HG02642 (cell line): ENCODE results near the gene OSTF1.
A peak's percentile ranks its signal among the peaks of the same experiment; 100 is the strongest.

Experiments
- ATAC-seq: cut with Tn5 transposase; IDR thresholded peaks from one replicate; pipeline ENCODE4 v1.9.1; 2021; ENCODE audit warnings: mild to moderate bottlenecking; ENCODE audit not compliant: unreplicated experiment, poor library complexity

The OSTF1 gene

GRCh38 chr9:75152416-75152815 is 64.1 kb downstream of the OSTF1 start:
- ATAC-seq, result no peak

- no peak for ATAC-seq
Observed at GRCh38 chr9:75156858-75157257, 68.5 kb downstream of the OSTF1 start.

DNA sequence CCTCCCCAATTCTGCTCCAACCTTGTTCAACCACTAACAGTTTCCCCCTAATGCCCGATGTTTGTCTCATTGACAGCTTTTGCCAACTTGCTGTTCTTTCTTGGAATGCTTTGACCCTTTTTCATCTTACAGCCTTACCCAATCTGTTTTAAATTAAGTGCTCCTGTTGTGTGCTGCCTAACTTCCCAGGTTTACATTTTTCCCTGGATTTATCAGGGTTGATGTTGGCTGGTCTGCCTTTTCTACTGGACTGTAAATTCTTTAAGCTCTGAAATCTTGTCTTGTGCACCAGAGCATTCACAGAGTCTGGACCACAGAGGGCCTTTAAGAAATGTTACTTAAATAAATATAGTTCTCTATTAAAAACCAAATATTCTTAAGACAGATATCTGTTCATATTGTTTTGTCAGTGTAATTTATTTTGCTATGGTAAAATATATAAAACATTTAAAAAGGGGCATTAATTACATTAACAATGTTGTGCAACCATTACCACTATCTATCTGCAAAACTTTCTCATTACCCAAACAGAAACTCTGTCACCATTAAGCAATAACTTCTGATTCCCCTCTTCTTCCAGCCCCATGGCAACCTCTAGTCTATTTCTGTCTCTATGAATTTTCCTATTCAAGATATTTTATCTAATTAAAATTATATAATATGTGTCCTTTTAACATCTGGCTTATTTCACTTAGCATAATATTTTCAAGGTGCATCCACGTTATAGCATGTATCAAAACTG is 73.0 kb downstream of the OSTF1 start:
- ATAC-seq, result no peak

DNA sequence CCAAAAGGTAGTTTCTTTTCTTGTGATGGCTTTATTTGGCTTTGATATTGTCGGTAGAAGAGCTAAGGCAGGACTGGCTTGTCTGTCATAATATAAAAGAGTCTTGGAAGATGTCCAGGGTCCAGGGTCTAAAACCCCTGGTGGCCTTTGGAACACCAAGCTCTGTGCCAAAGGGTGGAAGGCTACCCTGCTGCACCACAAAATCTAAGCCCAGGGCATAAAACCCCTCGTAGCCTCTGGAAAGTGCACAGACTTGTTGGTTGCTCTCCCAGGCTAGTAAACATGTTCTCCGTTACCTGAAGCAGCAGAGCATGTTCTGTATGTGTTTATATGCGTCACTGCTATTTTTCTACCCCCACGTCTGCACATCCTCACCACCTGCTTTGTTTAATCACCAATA is 75.5 kb downstream of the OSTF1 start:
- no peak for ATAC-seq

DNA sequence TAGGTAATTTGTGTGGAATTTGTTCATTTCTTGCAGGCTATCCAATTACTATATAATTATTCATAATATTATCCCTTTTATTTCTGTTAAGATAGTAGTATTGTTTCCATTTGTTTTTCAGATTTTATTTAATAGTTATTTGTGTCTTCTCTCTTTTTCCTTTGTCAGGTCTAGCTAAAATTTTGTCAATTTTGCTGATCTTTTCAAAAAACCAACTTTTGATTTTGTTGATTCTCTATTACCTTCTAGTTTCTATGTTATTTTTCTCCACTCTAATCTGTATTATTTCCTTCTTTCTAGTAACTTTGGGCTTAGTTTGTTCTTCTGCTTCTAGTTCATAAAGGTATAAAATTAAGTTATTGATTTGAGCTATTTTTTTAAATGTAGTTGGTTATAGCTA is 76.3 kb downstream of the OSTF1 start:
- no peak for ATAC-seq

- no peak for ATAC-seq
Observed at GRCh38 chr9:75167281-75167680, 79.0 kb downstream of the OSTF1 start.

GRCh38 chr9:75168270-75169178 is 80.2 kb downstream of the OSTF1 start:
- ATAC-seq, result no peak

DNA sequence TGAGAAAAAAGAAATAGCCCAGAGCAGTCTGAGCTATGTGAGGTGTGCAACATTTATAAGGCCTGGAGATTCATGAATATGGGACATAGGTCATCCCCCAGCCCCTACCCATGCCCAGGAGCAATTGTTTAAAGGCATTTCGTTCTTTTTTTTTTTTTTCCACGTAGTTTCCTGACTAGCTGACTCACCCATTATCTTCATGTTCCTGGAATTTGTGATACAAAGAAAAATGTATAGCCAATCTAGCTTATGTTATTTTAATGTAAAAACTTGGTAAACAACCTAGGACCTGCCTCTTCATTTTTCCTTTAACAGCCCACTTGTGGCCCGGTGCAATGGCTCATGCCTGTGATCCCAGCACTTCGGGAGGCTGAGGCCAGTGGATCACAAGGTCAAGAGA is 81.3 kb downstream of the OSTF1 start:
- no peak for ATAC-seq

DNA sequence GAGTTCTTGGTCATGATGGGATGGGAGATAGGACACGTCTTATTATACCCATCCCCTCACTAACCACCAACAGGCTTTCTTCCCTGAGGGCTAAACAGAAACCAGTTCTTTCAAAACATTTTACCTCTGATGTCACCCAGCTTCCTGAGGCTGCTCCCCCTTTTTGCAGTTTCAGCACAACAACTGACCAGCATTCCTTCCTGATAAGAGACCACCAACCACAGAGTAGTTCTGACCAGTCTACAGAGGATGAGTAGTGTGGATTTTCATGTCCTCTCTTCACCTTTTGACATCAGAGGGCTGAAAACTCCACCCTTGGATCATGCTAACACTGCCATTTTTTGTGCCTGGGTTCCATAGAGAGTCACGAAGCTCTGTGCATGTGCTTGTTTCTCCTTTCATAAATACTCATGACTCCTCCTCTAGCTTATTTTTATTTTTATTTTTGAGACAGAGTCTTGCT is 82.6 kb downstream of the OSTF1 start:
- no peak for ATAC-seq

DNA sequence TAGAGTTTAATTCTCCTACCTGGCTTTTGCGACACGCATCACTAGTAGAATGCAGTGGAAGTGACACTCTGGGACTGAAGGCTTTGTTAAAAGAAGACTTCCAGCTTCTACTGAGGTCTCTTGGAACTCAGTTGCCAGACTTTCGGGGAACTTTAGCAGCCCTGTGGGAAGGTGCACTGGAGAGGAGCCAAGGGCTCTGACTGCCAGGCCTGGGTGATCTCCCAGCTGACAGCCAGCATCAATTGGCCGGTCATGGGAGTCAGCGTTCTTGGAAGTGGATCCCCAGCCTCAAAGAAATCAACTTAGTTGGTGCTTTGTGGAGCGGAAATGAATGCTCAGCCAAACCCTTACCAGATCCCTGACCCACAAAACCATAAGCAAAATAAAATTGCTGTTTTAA is 87.1 kb downstream of the OSTF1 start:
- ATAC-seq, result no peak

DNA sequence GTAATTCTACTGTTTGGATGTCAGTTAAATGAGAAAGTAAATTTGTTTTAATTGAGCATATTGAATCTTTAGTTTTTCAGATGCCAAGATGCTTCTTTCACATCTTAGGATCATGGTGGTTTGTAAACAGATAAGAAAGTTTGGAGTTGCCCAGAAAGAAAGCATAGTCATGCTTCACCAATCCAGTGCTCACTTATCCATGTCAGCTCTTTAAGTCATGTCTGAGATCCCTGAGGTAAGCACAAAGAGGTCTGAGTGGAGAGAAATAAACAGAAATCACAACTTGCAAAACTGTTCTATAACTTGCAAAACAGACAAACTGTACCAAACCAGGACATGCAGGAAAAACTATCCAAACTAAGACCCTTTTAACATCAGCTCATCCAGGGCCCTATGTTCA is 87.7 kb downstream of the OSTF1 start:
- ATAC-seq, result no peak

GRCh38 chr9:75181750-75182149 is 93.4 kb downstream of the OSTF1 start:
- no peak for ATAC-seq

DNA sequence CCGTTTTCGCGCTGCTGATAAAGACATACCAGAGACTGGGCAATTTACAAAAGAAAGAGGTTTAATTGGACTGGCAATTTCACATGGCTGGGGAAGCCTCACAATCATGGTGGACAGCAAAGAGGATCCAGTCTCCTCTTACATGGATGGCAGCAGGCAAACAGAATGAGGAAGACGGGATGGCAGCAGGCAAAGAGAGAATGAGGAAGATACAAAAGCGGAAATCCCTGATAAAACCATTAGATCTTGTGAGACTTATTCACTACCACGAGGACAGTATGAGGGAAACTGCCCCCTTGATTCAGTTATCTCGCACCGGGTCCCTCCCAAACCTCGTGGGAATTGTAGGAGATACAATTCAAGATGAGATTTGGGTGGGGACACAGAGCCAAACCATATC is 95.0 kb downstream of the OSTF1 start:
- ATAC-seq, result no peak

- ATAC-seq, result no peak
Observed at GRCh38 chr9:75184471-75184870, 96.2 kb downstream of the OSTF1 start.

DNA sequence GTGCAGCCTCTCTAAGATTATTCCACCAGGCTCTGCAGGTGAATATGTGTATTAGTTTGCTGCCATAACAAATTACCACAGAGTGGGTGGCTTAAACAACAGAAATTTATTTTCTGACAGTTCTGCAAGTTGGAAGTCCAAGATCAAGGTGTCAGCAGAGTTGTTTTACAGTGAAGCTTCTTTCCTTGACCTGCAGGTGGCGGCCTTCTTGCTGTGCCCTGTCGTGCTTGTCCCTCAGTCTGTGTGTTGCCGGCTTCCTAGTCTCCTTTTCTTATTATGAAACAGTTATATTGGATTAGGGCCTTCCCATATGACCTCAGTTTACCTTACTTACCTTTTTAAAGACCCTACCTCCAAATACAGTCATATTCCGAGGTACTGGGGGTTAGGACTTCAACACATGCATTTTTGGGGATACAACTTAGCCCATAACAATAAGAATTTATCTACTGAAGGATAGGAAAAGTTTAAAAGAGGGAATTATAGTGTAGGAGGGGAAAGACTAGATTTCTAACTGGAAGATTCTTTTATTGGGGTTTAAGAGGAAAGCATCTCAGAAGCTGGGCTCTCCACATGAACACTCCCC is 97.4 kb downstream of the OSTF1 start:
- ATAC-seq, result peak; percentile 93

- no peak for ATAC-seq
Observed at GRCh38 chr9:75186767-75187380, 98.6 kb downstream of the OSTF1 start.

DNA sequence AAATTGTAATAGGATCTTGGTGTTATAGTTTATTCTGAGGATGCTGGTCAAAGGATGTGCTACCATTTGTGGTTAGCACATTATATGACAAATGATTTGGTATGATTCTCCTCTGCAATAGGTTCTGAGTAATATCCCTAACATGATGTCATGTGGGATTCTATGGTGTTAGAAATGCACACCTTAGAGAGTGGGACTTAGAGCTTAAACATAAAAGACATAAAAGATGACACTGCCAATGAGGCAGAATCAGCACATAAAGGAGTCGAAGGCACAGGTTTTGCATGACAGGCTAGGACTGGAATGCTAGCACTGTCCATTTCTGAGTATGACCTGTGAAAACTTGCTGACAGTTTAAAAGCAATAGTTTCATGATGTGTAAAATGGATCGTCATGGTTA is 100.4 kb downstream of the OSTF1 start:
- no peak for ATAC-seq

DNA sequence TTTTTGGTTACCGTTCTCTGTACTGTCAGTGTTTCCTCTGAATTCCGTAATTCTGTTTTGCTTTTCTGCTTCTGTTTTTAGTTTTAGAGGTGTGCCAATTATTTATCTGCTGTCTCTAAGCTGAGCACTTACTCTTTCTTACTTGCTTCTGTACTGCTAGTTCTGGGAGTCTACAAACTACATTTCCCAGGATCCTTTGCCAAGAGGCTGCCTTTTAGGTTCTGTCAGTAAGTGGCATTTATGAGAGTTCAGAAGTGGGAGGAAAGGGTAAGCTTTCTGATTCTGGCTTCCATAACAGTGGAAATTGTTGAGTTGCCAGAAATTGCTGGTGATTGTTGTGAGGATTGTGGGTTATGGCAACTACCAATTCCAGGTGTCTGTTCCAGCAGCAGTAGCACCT is 102.4 kb downstream of the OSTF1 start:
- no peak for ATAC-seq
